ENCODE measurements around the gene PRMT3.

The PRMT3 gene

GRCh38 chr11:20438637-20439036 is 51.1 kb downstream of the PRMT3 start:
- TF ChIP-seq, protein P1, sequence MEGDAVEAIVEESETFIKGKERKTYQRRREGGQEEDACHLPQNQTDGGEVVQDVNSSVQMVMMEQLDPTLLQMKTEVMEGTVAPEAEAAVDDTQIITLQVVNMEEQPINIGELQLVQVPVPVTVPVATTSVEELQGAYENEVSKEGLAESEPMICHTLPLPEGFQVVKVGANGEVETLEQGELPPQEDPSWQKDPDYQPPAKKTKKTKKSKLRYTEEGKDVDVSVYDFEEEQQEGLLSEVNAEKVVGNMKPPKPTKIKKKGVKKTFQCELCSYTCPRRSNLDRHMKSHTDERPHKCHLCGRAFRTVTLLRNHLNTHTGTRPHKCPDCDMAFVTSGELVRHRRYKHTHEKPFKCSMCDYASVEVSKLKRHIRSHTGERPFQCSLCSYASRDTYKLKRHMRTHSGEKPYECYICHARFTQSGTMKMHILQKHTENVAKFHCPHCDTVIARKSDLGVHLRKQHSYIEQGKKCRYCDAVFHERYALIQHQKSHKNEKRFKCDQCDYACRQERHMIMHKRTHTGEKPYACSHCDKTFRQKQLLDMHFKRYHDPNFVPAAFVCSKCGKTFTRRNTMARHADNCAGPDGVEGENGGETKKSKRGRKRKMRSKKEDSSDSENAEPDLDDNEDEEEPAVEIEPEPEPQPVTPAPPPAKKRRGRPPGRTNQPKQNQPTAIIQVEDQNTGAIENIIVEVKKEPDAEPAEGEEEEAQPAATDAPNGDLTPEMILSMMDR (IDR thresholded peaks at IDR 0.05; ENCODE audit: low read depth, low read length, missing control alignments): no peak
- H3K4me3 ChIP-seq (replicated peaks; ENCODE audit: low read depth, low read length): no peak overlapping the region
- DNase-seq (ENCODE audit: extremely low read depth, low read depth): no peak

DNA sequence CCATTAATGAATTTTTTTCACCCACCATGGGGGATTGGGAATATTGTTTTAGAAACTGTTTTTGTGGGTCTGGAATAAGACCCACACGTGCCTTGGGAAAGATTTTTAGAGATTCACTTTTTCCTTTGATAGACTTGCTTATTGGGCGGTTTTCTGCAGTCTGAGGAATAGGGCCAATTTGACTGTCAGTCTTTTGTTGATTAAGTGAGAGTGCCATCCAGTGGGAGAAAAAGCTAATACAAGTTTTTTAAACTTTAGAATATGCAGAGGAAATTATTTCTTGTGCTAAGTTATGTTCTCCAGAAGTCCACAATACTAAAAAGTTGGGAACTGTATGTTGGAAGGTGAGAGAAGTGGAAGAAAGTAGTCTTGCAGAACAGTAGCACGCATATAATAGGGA is 56.1 kb downstream of the PRMT3 start:
- DNase-seq (ENCODE audit: extremely low read depth, low read depth): no peak
- TF ChIP-seq, protein P1 (IDR thresholded peaks at IDR 0.05; ENCODE audit: low read depth, low read length, missing control alignments): peak; percentile 25
- H3K4me3 ChIP-seq (replicated peaks; ENCODE audit: low read depth, low read length): no peak overlapping the region

- no peak overlapping the region for H3K4me3 ChIP-seq (replicated peaks; ENCODE audit: low read depth, low read length)
- TF ChIP-seq, protein P1 (IDR thresholded peaks at IDR 0.05; ENCODE audit: low read depth, low read length, missing control alignments): no peak
- no peak for DNase-seq (ENCODE audit: extremely low read depth, low read depth)
Measured at GRCh38 chr11:20444535-20444934, 57.0 kb downstream of the PRMT3 start.

GRCh38 chr11:20448834-20449233 is 61.3 kb downstream of the PRMT3 start:
- TF ChIP-seq, protein P1 (IDR thresholded peaks at IDR 0.05; ENCODE audit: low read depth, low read length, missing control alignments): no peak
- no peak overlapping the region for H3K4me3 ChIP-seq (replicated peaks; ENCODE audit: low read depth, low read length)

DNA sequence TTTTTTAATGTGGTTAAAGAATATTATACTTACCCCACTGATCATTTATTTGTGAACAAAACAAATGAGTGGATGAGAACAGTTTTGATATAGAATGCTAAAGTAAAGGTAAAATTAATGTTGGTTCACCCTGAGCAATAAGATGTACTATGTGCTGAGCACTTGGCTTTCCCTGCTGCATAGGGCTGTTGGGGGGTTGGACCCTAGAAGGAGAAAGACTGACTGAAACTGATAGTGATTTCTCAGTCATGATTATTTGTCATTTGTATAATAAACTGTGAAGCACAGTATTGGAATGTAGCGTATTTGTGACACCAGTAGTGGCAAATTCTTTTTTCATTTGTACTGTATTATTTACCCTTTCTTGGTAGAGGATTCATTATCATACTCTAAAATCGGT is 63.3 kb downstream of the PRMT3 start:
- H3K4me3 ChIP-seq (replicated peaks; ENCODE audit: low read depth, low read length): no peak overlapping the region
- TF ChIP-seq, protein P1 (IDR thresholded peaks at IDR 0.05; ENCODE audit: low read depth, low read length, missing control alignments): no peak
- no peak for DNase-seq (ENCODE audit: extremely low read depth, low read depth)

More at GRCh38 chr11:20448834-20449233, 61.3 kb downstream of the PRMT3 start:
- no peak for DNase-seq (ENCODE audit: extremely low read depth, low read depth)

DNA sequence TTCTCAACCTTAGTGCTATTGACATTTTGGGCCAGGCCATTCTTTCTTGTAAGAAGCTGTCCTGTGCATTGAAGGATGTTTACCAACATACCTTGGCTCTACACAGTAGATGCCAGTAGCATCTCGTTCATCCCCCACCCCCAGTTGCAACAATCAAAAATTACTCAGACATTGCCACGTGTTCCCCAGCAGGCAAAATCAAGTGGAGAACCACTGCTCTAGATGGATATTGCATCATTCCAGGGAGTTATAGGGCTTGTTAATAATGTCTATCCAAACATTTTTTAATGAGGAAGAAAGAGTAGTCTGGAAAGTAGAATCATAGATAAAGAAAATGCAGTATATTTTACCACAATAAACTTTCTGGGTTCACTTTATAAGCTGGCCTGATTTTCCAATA is 64.1 kb downstream of the PRMT3 start:
- no peak overlapping the region for H3K4me3 ChIP-seq (replicated peaks; ENCODE audit: low read depth, low read length)
- DNase-seq (ENCODE audit: extremely low read depth, low read depth): peak; percentile 37
- TF ChIP-seq, protein P1 (IDR thresholded peaks at IDR 0.05; ENCODE audit: low read depth, low read length, missing control alignments): no peak

DNA sequence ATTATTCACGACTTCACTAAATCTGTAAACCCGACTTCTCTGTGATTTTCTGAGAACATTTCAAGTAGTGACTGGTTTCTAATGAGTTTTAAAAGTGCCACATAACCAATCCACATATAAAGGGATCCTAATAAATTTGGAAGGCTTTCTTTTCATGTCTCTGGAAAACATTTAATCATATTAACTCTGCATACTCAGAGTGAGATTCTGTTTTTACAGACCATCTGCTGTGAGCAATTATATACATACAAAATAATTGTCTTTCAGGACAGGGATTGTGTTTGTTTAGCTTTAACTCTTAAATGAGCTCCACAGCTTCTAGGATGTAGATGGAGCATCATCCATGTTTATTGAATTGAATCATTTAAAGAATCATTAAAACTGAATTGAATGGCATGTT is 65.1 kb downstream of the PRMT3 start:
- DNase-seq (ENCODE audit: extremely low read depth, low read depth): no peak
- no peak overlapping the region for H3K4me3 ChIP-seq (replicated peaks; ENCODE audit: low read depth, low read length)
- TF ChIP-seq, protein P1 (IDR thresholded peaks at IDR 0.05; ENCODE audit: low read depth, low read length, missing control alignments): no peak
